ENCODE measurements around the gene TAGLN2.
A peak's percentile ranks its signal among the peaks of the same experiment; 100 is the strongest.

TAGLN2 gene

DNA sequence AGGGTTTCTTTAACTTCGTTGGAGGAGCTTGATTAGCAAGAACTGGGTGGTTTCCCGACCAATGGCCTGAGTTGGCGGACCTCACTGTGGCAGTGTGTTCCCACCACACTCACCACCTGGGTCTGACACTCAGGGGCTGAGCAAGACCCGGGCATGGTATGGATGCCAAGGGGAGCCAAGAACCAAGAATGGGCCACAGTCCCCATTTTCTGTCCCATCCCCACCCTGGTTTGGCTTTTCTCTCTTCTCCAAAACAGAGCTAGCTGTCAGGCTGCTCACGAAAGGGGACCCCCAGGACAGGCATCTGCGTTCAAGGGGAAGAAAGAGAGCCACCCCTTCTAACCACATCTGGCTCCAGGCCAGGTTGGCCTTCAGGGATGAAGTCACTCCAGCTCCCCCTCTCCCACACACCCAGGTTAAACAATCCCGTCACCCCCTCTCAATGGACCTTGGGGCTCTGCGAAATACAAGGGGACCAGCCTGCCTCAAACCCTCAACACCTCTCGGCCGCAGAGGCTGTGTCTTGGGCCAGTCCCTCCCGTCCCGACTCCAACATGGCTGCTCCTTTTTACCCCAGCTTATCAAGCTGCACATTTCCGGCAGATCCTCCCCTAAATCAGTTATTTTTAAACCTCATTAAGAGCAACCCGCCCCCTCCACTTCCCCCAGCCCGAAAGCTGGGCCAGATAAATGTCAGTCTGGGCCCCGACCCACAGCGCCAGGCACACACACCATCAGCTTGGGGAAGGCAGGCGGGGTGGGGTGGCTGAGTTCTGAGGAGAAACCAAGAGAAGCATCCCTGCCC lies 3.4 kb downstream of the TAGLN2 start:
- Histone ChIP-seq H3K9me3 (ENCODE audit: control insufficient read depth, low read length) (no peaks in the 10 kb centered on the region), H3K27ac (ENCODE audit: insufficient read depth, low read length, poor library complexity, severe bottlenecking) (peak overlapping the region; percentile 100), H3K4me1 (ENCODE audit: control insufficient read depth, insufficient read depth, low read length, poor library complexity, severe bottlenecking) (peaks cover 33% of the 10 kb centered on the region), H3K36me3 (ENCODE audit: control insufficient read depth, insufficient read depth, low read length) (peaks cover 40% of the 10 kb centered on the region), H3K4me3 (ENCODE audit: insufficient read depth, low read depth, low read length, poor library complexity, severe bottlenecking) (peak overlapping the region; percentile 77), H3K27me3 (replicated peaks; ENCODE audit: control insufficient read depth, insufficient read depth, low read length, poor library complexity, severe bottlenecking) (no peaks in the 10 kb centered on the region)
- peak in 1 of 3 donors; percentile 27 for DNase-seq

DNA sequence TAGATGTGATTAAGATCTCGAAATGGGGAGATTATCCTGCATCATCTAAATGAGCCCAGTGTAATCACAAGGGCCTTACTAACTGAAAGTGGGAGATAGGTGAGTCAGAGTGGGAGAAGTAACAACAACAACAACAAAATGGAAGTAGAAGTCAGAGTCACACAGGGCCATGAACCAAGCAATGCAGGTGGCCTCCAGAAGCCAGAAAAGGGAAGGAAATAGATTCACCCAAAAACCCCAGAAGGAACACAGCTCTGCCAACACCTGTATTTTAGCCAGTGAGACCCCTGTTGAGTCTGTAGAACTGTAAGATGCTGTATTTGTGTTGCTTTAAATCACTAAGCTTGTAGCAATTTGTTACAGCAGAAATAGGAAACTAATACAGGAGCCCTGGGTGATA lies 4.1 kb downstream of the TAGLN2 start:
- H3K27me3 ChIP-seq (replicated peaks; ENCODE audit: control insufficient read depth, insufficient read depth, low read length, poor library complexity, severe bottlenecking), result no peaks in the 10 kb centered on the region
- peak overlapping the region; percentile 100 for H3K27ac ChIP-seq (ENCODE audit: insufficient read depth, low read length, poor library complexity, severe bottlenecking)
- no peaks in the 10 kb centered on the region for H3K9me3 ChIP-seq (ENCODE audit: control insufficient read depth, low read length)
- peaks cover 33% of the 10 kb centered on the region for H3K4me1 ChIP-seq (ENCODE audit: control insufficient read depth, insufficient read depth, low read length, poor library complexity, severe bottlenecking)
- no peak for DNase-seq
- H3K4me3 ChIP-seq (ENCODE audit: insufficient read depth, low read depth, low read length, poor library complexity, severe bottlenecking), result peak overlapping the region; percentile 77
- H3K36me3 ChIP-seq (ENCODE audit: control insufficient read depth, insufficient read depth, low read length), result peaks cover 46% of the 10 kb centered on the region

DNA sequence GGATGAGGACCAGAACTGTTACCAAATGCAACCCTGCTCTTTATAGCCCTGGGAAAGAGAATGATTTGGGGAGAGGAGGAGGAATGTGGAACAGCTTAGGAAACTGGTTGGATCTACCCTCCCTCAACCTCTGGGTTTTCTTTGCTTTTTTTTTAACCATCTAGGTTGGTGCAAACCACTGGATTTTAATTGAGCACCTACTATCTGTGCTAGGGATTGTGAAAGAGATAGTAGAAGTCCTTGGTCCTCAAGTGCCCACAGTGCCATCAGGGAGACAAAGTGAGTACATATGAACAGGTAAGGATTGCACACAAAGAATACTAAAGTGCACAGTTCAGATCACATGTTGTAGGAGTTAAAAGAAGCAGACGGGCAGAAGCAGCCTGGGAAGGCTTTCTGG lies 4.7 kb downstream of the TAGLN2 start:
- H3K36me3 ChIP-seq (ENCODE audit: control insufficient read depth, insufficient read depth, low read length), result peaks cover 46% of the 10 kb centered on the region

DNA sequence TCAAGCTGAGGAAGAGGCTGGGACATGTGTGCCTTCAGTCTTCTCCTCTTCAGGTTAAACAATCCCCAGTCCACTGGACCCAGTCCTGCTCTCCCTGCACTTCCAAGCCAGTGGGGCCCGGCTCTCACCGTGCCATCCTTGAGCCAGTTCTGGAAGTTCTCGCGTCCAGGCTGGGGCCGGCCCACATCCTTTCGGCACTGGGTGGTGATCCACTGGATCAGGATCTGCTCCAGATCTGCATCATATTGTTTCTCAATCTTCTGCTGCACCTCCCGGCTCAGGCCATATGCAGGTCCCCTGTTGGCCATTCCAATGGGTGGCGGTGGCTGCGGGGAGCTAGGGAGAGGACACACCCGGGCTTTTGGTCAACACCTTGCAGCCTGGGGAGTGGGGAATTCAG lies 5.1 kb downstream of the TAGLN2 start:
- no peak overlapping the region for H3K4me3 ChIP-seq (ENCODE audit: insufficient read depth, low read depth, low read length, poor library complexity, severe bottlenecking)
- H3K4me1 ChIP-seq (ENCODE audit: control insufficient read depth, insufficient read depth, low read length, poor library complexity, severe bottlenecking), result peaks cover 33% of the 10 kb centered on the region
- H3K27me3 ChIP-seq (replicated peaks; ENCODE audit: control insufficient read depth, insufficient read depth, low read length, poor library complexity, severe bottlenecking), result no peaks in the 10 kb centered on the region
- DNase-seq, result no peak
- peaks cover 46% of the 10 kb centered on the region for H3K36me3 ChIP-seq (ENCODE audit: control insufficient read depth, insufficient read depth, low read length)
- peak overlapping the region; percentile 100 for H3K27ac ChIP-seq (ENCODE audit: insufficient read depth, low read length, poor library complexity, severe bottlenecking)
- no peaks in the 10 kb centered on the region for H3K9me3 ChIP-seq (ENCODE audit: control insufficient read depth, low read length)

More for the DNA sequence above, 4.7 kb downstream of the TAGLN2 start:
- H3K9me3 ChIP-seq (ENCODE audit: control insufficient read depth, low read length), result no peaks in the 10 kb centered on the region
- H3K27me3 ChIP-seq (replicated peaks; ENCODE audit: control insufficient read depth, insufficient read depth, low read length, poor library complexity, severe bottlenecking), result no peaks in the 10 kb centered on the region
- peak overlapping the region; percentile 100 for H3K27ac ChIP-seq (ENCODE audit: insufficient read depth, low read length, poor library complexity, severe bottlenecking)
- no peak for DNase-seq
- H3K4me3 ChIP-seq (ENCODE audit: insufficient read depth, low read depth, low read length, poor library complexity, severe bottlenecking), result no peak overlapping the region
- H3K4me1 ChIP-seq (ENCODE audit: control insufficient read depth, insufficient read depth, low read length, poor library complexity, severe bottlenecking), result peaks cover 33% of the 10 kb centered on the region

DNA sequence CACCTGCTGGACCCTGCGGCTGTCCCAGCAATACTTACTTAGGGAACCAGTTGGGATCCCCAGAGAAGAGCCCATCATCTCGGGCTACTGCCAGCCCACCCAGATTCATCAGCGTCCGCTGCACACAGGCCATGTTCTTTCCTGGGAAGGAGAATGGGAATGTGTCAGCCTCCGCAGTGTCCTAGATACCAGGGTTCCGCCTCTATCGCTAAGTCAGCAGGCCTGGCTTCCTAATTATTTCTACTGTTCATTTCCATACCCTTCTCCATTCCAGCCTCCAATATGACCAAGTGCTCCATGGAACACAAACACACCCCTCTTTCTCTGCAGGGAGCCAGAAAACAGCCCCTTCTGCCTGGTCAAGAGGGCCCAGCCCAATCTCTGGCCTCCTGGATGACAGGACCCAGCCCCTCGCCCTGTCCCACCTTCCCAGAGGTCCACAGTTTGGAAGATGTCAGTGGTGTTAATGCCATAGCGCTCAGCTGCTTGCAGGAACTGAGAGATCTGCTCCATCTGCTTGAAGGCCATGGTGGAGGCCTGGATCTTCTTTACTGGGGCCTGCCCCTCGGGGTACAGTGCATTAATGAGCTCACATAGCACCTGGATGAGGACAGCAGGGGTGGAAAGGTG lies 6.0 kb downstream of the TAGLN2 start:
- Histone ChIP-seq H3K36me3 (ENCODE audit: control insufficient read depth, insufficient read depth, low read length) (peaks cover 46% of the 10 kb centered on the region), H3K27ac (ENCODE audit: insufficient read depth, low read length, poor library complexity, severe bottlenecking) (peak overlapping the region; percentile 100), H3K4me1 (ENCODE audit: control insufficient read depth, insufficient read depth, low read length, poor library complexity, severe bottlenecking) (peaks cover 33% of the 10 kb centered on the region)

DNA sequence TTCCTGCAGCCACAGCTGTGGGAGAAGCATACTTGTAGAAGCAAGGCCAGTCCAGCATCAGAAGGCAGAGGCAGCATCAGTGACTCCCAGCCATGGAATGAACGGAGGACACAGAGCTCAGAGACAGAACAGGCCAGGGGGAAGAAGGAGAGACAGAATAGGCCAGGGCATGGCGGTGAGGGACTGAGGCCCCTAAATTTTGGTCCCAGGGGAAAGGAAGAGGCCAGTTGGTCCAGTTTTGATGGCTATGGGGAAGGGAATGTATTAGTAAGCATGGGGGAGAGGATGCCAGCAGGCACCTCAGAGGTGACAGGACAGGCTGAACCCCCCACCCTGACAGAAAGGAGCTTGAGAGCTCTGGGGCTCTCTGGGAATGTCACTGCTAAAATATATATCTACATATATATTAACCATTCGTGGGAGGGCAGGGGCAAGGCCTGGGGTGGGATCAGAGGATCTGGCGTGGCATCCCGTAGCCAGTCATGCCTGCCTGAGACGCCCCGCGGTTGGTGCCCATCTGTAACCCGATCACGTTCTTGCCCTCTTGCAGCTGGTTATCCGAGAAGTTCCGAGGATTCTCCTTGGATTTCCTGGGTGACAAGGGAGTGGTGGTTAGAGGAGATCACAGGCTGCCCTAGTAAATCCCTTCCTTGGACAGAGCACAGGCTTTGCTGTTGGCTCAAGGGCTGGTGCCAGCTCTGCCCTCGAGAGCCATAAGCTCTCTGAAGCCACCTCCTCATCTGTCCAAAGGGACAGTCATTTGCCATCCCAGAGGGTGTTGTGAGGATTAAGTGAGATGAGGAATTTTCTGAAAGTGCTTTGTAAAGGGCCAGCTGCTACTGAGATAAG lies 6.7 kb downstream of the TAGLN2 start:
- H3K9me3 ChIP-seq (ENCODE audit: control insufficient read depth, low read length), result no peaks in the 10 kb centered on the region
- no peak overlapping the region for H3K27ac ChIP-seq (ENCODE audit: insufficient read depth, low read length, poor library complexity, severe bottlenecking)
- H3K4me1 ChIP-seq (ENCODE audit: control insufficient read depth, insufficient read depth, low read length, poor library complexity, severe bottlenecking), result peaks cover 37% of the 10 kb centered on the region
- DNase-seq, result no peak
- no peaks in the 10 kb centered on the region for H3K27me3 ChIP-seq (replicated peaks; ENCODE audit: control insufficient read depth, insufficient read depth, low read length, poor library complexity, severe bottlenecking)
- H3K4me3 ChIP-seq (ENCODE audit: insufficient read depth, low read depth, low read length, poor library complexity, severe bottlenecking), result no peak overlapping the region
- peaks cover 46% of the 10 kb centered on the region for H3K36me3 ChIP-seq (ENCODE audit: control insufficient read depth, insufficient read depth, low read length)

More for the DNA sequence above, 6.0 kb downstream of the TAGLN2 start:
- Histone ChIP-seq H3K27me3 (replicated peaks; ENCODE audit: control insufficient read depth, insufficient read depth, low read length, poor library complexity, severe bottlenecking) (no peaks in the 10 kb centered on the region), H3K4me3 (ENCODE audit: insufficient read depth, low read depth, low read length, poor library complexity, severe bottlenecking) (no peak overlapping the region), H3K9me3 (ENCODE audit: control insufficient read depth, low read length) (no peaks in the 10 kb centered on the region)
- no peak for DNase-seq

DNA sequence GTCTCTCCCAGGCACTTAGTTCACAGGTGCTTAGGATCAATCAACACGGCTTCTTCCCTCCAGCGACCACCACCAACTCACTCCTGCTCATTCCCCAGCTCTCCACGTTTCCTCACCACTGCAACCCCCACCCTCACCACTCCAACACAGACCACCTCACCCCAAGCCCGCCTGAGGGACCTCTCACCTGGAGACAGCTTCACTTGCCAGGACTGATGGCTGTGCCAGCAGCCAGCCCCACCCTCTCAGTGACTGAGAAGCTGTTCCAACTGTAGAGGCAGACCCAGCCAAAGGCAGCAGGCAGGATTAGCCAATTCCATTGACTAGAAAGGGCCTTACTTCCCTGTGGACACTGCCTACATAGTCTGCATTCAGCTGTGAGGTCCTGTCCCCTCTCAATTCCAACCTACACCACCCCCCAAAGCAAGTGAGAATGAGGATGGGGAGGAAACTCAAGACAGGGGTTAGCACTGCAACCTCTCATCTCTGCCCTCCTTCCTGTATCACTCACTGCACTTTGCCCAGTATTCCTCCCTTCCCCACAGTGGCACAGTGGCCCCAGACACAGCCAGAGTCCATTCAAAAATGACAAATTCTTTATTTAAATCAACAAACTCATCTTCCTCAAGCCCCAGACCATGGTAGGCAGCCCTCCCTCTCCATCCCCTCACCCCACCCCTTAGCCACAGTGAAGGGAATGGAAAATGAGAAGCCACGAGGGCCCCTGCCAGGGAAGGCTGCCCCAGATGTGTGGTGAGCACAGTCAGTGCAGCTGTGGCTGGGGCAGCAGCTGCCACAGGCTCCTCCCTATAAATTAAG lies 7.6 kb downstream of the TAGLN2 start:
- no peak overlapping the region for H3K27ac ChIP-seq (ENCODE audit: insufficient read depth, low read length, poor library complexity, severe bottlenecking)
- H3K4me3 ChIP-seq (ENCODE audit: insufficient read depth, low read depth, low read length, poor library complexity, severe bottlenecking), result no peak overlapping the region
- peaks cover 46% of the 10 kb centered on the region for H3K36me3 ChIP-seq (ENCODE audit: control insufficient read depth, insufficient read depth, low read length)
- no peaks in the 10 kb centered on the region for H3K27me3 ChIP-seq (replicated peaks; ENCODE audit: control insufficient read depth, insufficient read depth, low read length, poor library complexity, severe bottlenecking)
- peaks cover 36% of the 10 kb centered on the region for H3K4me1 ChIP-seq (ENCODE audit: control insufficient read depth, insufficient read depth, low read length, poor library complexity, severe bottlenecking)
- DNase-seq, result no peak
- no peaks in the 10 kb centered on the region for H3K9me3 ChIP-seq (ENCODE audit: control insufficient read depth, low read length)

DNA sequence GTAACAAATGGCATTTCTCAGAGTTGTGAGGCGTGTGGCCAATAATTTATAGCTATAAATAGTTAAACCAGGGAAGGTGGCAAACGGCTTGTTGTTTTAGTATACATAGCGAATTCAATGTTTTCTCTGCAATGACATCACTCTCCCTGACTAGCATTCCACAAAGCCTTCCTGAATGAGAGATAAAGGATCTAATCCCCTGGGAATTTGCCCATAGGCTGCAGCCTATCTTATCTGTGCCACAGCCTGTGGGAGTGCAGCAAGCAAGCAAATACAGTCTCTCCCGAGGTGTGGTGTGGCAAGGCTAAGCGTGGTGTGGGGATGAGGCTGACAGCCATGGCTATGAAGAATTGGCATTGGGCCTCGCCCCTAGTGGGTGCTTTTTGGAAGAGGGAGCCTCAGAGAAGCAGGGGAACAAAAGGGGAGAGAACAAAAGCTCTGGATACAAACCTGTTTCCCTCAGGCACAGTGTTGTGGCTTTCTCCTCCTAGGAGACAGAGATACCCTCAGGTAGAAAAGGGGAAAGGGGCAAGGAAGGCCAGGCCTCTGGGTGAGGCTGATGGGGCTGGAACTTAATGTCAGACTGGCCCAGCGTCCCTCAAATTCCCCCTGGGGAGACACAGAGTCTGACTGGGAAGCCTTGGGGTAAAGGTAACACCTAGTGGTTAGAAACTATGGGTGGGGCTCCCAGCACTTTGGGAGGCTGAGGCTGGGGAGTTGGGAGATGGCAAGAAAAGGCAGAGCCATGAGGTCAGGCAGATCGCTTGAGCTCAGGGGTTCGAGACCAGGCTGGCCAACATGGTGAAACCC lies 8.9 kb downstream of the TAGLN2 start:
- Histone ChIP-seq H3K4me1 (ENCODE audit: control insufficient read depth, insufficient read depth, low read length, poor library complexity, severe bottlenecking) (peaks cover 34% of the 10 kb centered on the region), H3K27ac (ENCODE audit: insufficient read depth, low read length, poor library complexity, severe bottlenecking) (no peak overlapping the region), H3K36me3 (ENCODE audit: control insufficient read depth, insufficient read depth, low read length) (peaks cover 46% of the 10 kb centered on the region), H3K9me3 (ENCODE audit: control insufficient read depth, low read length) (no peaks in the 10 kb centered on the region), H3K4me3 (ENCODE audit: insufficient read depth, low read depth, low read length, poor library complexity, severe bottlenecking) (no peak overlapping the region), H3K27me3 (replicated peaks; ENCODE audit: control insufficient read depth, insufficient read depth, low read length, poor library complexity, severe bottlenecking) (no peaks in the 10 kb centered on the region)
- DNase-seq, result no peak

Data from effector memory CD4-positive, alpha-beta T cell (primary cell).